ENCODE data around the gene RBM23.
A peak's percentile ranks its signal among the peaks of the same experiment; 100 is the strongest.
"Not testable (repeated sequence)": the region's sequence is repeated elsewhere in the genome, so short reads cannot be mapped to it uniquely, and the experiment has no call there.

The RBM23 gene

DNA sequence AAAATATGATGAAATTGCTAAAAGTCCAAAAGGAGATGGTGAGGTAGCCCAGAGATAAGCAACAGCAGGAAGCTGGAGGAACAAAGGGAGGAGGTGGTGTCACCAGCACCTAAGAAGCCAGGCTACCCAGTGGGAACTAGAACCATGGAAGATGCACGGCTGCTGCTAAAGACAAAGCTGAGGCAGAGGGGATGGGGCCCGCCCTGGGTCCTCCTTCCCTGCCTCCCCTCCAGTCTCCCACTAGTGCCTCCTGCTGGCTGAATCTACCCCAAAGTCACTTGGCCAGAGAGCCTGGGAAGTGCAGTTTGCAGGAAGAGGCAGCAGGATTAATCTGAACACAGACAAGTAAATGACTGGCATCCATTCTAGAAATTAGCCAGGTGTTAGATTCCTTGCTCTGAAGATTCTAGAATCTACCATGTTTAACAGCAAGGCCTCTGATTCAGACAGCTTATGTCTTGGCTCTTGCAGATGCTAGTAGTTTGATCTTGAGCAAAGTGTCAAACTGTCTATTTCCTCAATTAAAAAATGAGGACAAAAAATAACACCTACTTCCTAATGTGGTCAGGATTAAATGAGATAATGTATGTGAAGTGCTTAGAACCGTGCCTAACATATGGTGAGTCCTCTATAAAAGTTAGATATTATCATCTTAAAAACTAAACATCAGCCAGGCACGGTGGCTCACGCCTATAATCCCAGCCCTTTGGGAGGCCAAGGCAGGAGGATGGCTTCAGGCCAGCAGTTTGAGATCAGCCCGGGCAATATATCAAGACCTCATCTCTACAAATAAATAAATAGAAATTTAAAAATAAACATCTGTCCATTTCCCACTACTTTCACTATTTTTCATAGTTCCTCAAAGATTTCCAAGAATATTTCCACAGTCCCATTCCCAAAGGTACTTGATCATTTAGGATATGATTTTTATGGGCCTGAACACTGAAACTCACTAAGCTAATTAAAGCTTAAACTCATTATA, 53.2 kb downstream of the RBM23 start:
- DNase-seq (ENCODE audit: low read depth in 2 of 3, low spot score in 2 of 3): no peak

DNA sequence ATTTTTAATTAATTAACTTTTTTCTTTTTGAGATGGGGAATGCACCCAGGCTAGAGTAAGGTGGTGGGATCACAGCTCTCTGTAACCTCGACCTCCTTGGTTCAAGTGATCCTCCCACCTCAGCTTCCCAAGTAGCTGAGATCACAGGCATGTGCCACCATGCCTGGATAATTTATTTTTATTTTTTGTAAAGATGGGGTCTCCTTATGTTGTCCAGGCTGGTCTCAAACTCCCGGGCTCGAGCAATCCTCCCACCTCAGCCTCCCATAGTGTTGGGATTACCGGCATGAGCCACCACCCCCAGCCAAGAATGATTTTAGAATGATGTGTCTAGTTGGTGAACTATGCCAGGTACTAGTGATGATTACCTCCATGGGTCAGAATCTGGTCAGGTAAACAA, 54.0 kb downstream of the RBM23 start:
- DNase-seq (ENCODE audit: low read depth in 2 of 3, low spot score in 2 of 3): no peak

DNA sequence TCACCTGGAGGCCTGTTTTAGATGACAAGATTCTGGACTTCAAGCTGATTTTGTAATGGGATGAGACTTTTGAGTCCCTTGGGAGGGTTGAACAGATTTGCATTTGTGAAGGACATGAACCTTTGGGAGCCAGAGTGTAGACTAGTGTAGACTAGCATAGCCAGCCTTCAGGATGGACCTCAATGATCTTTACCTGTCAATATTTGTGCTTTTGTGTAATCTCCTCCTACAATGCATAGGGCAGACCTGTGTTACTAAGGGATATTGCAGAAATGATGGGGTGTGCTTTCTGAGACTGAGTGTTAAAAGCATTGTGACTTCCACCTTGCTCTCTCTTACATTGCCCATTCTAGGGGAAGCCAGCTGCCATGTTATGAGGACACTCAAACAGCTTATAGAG, 57.3 kb downstream of the RBM23 start:
- DNase-seq (ENCODE audit: low read depth in 2 of 3, low spot score in 2 of 3): no peak

DNA sequence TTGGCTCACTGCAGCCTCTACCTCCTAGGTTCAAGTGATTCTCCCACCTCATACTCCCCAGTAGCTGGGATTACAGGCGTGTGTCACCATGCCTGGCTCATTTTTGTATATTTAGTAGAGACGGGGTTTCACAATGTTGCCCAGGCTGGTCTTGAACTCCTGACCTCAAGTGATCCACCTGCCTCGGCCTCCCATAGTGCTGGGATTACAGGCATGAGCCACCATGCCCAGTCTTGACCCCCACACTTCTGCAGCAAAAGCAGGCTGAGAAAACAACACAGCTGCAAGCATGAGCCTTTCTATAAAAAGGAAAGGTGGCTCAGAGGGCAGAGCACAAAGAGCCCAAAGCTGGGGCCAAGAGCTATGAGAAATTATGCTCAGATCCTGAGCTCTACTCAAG, 58.6 kb downstream of the RBM23 start:
- not testable (repeated sequence) for DNase-seq (ENCODE audit: low read depth in 2 of 3, low spot score in 2 of 3)

DNA sequence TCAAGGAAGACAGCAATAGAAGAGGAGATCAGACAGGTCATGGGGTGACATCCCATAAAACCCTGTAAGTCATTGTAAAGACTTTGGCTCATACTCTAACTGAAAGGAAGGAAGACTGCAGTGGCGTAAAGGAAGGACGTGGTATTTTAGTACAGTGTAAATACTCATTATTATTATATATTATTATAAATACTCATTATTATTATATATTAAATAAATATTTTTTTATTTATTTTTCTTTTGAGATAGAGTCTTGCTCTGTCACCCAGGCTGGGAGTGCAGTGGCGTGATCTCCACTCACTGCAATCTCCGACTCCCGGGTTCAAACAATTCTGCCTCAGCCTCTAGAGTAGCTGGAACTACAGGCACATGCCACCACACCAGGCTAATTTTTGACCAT, 62.5 kb downstream of the RBM23 start:
- no peak for DNase-seq (ENCODE audit: low read depth in 2 of 3, low spot score in 2 of 3)

DNA sequence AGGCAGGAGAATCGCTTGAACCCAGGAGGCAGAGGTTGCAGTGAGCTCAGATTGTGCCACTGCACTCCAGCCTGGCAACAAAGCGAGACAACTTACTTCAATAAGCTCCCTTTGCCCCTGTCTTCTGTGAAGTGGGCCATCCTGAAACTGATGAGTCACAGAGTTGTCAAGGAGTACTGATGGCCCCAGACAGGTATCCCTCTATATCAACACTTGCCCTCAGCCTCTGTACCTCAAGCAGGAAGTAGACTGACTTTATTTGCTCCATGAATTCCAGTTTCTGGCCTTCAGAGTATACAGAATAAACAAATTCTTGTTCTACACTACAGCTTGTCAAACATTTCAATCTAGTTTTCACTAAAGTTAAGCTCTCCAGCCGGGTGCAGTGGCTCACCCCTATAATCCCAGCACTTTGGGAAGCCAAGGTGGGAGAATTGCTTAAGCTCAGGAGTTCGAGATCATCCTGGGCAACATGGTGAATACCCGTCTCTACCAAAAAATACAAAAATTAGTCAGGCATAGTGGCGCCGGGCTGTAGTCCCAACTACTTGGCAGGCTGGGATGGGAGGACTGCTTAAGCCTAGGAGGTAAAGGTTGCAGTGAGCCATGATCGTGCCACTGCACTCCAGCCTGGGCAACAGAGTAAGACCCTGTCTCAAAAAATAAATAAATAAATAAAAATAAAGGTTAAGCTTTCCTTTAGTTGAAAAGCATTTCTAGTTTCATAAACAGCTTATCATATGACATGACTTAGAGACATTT, 63.8 kb downstream of the RBM23 start:
- no peak for DNase-seq (ENCODE audit: low read depth in 2 of 3, low spot score in 2 of 3)

DNA sequence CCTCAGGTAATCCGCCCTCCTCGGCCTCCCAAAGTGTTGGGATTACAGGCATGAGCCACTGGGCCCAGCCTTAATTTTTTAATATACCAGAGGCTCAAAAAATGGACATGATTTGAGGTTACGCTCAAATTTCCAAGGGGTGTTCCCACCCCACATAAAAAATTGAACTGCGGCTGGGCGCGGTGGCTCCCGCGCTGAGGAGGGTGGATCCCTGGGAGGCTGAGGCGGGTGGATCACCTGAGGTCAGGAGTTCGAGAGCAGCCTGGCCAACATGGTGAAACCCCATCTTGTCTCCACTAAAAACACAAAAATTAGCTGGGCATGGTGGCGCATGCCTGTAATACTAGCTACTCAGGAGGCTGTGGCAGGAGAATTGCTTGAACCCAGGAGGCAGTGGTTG, 64.7 kb downstream of the RBM23 start:
- not testable (repeated sequence) for DNase-seq (ENCODE audit: low read depth in 2 of 3, low spot score in 2 of 3)

DNA sequence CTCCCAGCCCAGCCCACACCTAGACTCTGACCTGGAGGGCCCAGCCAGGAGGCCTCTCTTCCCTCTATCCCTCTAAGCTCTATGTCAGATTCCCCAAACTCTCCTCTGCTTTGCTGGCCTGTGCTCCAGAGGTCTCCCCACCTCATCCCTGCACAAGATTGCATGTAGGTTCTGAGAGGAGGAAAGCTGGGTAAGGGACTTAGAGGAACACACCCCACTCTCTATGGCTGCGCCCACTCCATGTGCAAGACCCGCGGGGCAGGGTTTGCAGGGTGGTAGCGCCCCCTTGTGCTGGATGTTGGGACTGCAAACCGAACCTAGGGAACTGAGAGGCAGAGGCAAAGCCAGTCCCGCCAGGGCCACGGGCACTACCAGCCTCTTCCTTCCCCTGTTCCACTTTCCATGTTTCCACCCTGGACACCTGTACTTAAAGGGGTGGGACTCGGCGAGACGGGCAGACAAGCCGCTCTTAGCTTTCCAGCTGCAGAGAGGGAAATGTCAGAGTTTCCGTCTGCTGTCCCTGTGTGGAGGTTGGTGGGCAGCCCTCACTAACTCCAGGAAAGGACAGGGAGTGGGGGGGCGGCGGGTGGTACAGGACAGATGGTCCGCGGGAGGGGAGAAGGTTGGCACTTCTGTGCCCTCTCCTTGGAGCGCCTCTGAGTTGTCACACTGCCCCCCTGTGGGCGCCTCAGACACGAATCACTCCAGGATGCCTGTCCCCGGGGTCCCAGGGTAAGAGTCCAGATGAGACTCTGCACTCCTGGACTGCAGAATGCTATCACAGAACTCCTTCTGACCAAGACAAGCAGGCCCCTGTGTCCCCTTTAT, 65.8 kb downstream of the RBM23 start:
- peak; percentile 71 to 100 (median 100) for DNase-seq (ENCODE audit: low read depth in 2 of 3, low spot score in 2 of 3)

DNA sequence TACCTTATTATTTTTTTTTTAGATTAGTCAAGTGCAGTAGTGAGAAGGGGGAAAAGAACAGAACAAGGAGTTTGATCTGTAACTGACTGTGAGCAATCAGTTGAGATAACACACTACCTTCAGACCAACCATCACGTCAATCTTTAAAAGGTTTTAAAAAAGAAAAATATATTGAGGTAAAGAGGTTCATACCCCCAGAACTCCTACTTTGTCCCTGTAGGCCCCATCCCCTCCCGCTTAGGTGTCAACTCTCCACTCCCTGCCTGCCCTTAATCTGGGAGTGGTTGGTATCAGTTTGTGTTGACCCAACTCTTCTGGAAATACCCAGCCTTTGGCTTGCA, 66.4 kb downstream of the RBM23 start:
- DNase-seq (ENCODE audit: low read depth in 2 of 3, low spot score in 2 of 3): no peak

DNA sequence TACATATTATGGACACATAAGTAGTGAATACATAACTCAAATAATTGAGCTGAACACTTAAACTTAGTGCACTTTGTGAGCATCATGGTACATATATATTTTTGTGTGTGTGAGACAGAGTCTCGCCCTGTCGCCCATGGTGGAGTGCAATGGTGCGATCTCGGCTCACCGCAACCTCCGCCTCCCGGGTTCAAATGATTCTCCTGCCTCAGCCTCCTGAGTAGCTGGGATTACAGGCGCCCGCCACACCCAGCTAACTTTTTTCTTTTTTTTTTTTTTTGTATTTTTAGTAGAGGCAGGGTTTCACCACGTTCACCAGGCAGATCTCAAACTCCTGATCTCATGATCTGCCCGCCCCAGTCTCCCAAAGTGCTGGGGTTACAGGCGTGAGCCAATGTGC, 66.8 kb downstream of the RBM23 start:
- DNase-seq (ENCODE audit: low read depth in 2 of 3, low spot score in 2 of 3): not testable (repeated sequence)

DNA sequence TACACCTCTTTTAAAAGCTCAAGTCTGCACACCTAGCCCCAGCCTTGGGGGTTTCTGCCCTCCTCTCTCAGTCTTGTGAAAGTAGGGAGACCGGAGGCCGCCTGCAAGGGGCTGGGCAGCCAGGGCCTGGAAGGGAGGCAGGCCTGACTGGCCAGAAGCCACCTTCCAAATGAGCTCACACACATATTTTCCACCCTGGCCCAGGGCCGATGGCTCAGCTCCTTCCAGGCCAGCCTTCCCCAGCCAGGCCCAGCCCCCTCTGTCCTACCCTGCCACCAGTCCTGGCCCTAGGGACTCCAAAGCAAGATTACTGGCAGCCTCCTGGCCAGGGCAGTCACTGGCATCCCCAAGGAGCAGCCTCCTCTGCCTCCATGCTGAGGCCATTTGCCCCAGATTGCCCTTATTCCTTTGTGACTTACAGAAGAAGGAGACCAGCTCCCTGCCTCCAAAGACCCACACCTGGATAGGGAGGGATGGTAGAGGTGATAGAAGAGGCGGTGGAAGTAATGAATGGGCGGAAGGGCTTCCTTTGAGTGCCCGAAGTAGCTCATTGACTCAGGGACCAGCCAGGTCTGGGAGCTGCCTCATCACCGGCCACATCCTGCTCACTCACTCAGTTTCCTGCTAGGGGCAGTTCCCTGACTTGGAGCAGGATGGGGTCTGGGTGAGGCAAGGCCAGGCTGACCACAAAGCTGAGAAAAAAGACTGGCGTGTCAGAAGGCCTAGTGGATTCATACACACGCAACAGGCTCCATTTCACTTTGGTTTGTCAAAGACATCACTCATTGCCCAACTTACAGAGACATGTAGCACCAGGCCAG, 67.8 kb downstream of the RBM23 start:
- DNase-seq (ENCODE audit: low read depth in 2 of 3, low spot score in 2 of 3): peak in 1 of 3 experiments; percentile 18

DNA sequence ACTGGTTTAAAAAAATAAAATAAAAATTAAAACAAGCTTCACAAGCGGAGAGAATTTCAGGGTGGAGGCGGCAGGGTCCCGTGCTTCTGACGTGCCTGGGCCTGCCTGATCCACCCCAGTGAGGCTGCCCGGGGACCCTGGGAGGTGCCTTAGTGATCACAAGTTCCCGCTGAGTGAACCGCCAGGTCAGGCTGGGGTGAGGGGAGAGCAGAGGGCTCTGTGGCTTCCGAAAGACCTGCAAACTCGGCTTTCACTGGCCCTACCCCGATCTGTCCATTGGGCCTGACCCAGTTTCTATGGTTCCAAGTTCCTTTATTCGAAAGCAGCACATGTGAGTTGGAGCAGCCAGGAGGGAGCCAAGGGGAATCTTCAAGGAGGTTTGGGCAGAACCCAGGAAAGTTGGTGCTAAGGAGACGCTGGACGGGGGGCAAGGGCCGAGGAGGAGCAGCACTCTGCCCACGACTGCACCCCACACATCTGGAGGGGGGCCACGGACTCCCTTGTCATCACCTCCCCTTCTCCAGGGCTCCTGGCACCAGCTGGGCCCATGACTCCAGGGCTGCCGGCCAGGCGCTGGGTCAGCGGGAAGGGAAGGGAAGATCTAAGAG, 69.6 kb downstream of the RBM23 start:
- DNase-seq (ENCODE audit: low read depth in 2 of 3, low spot score in 2 of 3): no peak

DNA sequence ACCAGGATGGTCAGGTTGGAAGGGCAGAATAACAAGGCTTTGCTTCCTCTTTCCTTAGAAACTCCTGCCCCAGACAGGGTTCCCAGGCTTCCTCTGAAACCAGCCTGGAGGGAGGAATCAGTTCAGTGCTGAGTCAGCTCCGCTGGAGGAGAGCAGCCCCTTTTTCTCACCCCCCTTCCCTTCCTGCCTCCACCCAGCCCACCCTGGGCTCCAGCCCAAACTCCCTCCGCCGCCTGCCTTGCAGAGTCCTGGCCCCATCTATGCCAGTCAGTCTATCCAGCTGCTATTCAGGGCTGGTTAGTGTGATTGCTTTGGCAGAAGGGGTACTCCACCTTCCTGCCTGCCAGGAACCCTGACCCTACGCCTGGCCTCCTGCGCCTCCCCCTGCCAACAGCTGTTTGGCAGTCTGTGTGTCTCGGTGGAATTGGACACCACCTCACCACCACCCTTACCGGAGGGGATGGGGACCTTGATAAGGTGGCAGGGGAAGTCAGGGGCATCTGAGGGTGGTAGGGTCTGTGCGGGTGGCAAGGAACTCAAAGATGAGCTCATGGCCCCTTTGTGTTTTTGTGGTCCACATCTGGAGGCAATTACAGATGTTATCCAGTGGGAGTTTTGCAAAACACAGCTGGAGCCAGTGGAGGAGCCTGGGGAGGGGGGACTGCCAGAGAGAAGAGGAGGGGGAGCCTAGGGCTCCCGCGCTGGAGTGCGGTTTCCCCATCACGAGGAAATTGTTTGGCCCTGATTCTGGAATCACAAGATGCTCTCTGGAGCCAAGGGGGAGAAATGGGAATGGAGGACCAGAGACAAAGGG, 70.4 kb downstream of the RBM23 start:
- DNase-seq (ENCODE audit: low read depth in 2 of 3, low spot score in 2 of 3): no peak

DNA sequence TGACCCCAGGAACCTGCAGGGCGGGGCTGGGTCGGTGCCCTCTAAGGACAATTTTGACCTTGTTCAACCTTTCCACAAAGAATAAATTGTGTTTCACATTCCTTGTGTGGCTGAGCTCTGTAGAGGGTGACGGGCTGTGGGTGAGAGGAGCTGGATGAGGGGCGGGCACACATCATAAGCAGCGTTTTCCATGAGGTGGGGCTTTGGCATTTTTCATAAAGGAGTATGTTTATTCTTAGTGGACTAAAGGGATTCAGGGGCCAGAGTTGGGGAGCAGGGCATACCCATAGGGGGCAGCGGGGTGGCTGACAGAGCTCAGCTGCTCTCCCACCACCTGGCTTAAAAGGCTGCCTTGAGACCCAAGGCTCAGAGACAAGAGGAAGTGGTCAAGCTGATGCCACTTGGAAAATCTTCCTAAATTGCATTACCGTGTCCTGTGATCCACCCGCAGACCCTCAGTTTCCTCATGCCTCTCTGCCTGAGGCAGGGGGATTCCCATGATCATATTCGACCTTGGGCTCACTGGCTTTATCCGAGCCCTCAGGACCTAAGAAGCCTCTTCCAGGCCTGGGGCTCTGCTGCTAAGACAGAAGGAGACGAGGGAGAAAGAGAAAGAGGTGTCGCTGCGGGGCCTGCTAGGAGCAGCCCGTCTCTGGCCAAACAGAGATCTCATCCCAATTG, 71.1 kb downstream of the RBM23 start:
- DNase-seq (ENCODE audit: low read depth in 2 of 3, low spot score in 2 of 3): no peak

DNA sequence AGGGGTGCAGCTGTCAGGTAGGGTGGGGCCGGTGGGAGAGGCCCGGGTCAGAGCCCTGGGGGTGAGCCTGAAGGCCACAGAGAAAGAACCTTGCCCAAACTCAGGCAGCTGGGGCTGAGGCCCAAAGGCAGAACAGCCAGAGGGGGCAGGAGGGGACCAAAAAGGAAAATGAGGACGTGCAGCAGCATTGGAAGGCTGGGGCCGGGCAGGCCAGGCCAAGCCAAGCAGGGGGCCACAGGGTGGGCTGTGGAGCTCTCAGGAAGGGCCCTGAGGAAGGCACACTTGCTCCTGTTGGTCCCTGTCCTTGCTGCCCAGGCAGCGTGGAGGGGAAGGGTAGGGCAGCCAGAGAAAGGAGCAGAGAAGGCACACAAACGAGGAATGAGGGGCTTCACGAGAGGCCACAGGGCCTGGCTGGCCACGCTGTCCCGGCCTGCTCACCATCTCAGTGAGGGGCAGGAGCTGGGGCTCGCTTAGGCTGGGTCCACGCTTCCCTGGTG, 72.1 kb downstream of the RBM23 start:
- no peak for DNase-seq (ENCODE audit: low read depth in 2 of 3, low spot score in 2 of 3)

DNA sequence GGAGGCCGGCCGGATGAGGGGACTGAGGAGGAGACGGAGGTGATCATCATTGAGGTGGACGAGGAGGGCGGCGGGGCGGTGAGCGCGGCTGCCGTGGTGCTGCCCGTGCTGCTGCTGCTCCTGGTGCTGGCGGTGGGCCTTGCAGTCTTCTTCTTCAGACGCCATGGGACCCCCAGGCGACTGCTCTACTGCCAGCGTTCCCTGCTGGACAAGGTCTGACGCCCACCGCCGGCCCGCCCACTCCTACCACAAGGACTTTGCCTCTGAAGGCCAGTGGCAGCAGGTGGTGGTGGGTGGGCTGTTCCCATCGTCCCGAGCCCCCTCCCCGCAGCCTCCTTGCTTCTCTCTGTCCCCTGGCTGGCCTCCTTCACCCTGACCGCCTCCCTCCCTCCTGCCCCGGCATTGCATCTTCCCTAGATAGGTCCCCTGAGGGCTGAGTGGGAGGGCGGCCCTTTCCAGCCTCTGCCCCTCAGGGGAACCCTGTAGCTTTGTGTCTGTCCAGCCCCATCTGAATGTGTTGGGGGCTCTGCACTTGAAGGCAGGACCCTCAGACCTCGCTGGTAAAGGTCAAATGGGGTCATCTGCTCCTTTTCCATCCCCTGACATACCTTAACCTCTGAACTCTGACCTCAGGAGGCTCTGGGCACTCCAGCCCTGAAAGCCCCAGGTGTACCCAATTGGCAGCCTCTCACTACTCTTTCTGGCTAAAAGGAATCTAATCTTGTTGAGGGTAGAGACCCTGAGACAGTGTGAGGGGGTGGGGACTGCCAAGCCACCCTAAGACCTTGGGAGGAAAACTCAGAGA, 72.9 kb downstream of the RBM23 start:
- no peak for DNase-seq (ENCODE audit: low read depth in 2 of 3, low spot score in 2 of 3)

DNA sequence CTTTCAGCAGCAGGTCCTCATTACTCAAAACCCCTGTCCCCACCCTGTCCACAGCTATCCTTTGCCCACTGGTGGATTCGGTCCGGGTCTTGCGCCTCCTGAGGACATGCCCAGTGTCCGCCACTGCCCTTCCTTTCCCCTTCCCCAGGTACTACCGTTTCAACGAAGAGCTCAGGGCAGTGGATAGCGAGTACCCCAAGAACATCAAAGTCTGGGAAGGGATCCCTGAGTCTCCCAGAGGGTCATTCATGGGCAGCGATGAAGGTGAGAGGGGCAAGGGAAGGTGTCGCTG, 73.9 kb downstream of the RBM23 start:
- DNase-seq (ENCODE audit: low read depth in 2 of 3, low spot score in 2 of 3): no peak
